Liver (tissue), 3 donors: ENCODE measurements around the gene FBXW4.

Source experiments
- EGR1 ChIP-seq, 2 donors: IDR thresholded peaks; 2 replicates each; pipeline ENCODE4 v1.6.1; 2016 to 2018; ENCODE audit warnings: antibody characterized with exemption in 2 of 2, low read depth in 2 of 2
- FOXA1 ChIP-seq: IDR thresholded peaks from 2 replicates; pipeline ENCODE4 v1.6.1; 2016; ENCODE audit warnings: antibody characterized with exemption
- GABPA ChIP-seq, 2 donors: IDR thresholded peaks in 1 of 2; conservative IDR thresholded peaks in 1 of 2; 2 replicates each; pipeline ENCODE4 v1.6.1; 2016; ENCODE audit warnings: antibody characterized with exemption in 2 of 2, mild to moderate bottlenecking in 1 of 2, moderate library complexity in 1 of 2
- HNF4A ChIP-seq, 2 donors: conservative IDR thresholded peaks; 2 replicates each; pipeline ENCODE4 v1.6.1; 2016; ENCODE audit warnings: antibody characterized with exemption in 2 of 2, mild to moderate bottlenecking in 2 of 2
- JUND ChIP-seq, 2 donors: IDR thresholded peaks; 2 replicates each; pipeline ENCODE4 v1.6.1; 2016; ENCODE audit warnings: antibody characterized with exemption in 2 of 2
- MAX ChIP-seq: IDR thresholded peaks from 2 replicates; pipeline ENCODE4 v1.6.1; 2016; ENCODE audit warnings: antibody characterized with exemption
- RAD21 ChIP-seq, 2 donors: IDR thresholded peaks; 2 replicates each; pipeline ENCODE4 v1.6.1; 2016; ENCODE audit warnings: antibody characterized with exemption in 2 of 2, mild to moderate bottlenecking in 2 of 2
- REST ChIP-seq: IDR thresholded peaks from 2 replicates; pipeline ENCODE4 v1.6.1; 2016; ENCODE audit warnings: antibody characterized with exemption, mild to moderate bottlenecking
- SP1 ChIP-seq: IDR thresholded peaks from 2 replicates; pipeline ENCODE4 v1.6.1; 2018; ENCODE audit warnings: antibody characterized with exemption, mild to moderate bottlenecking
- TAF1 ChIP-seq: conservative IDR thresholded peaks from 2 replicates; pipeline ENCODE4 v1.6.1; 2016; ENCODE audit warnings: antibody characterized with exemption, mild to moderate bottlenecking
- YY1 ChIP-seq: IDR thresholded peaks from 2 replicates; pipeline ENCODE4 v1.6.1; 2016; ENCODE audit warnings: antibody characterized with exemption, mild to moderate bottlenecking
- TF ChIP-seq, protein P1 (sequence below): fragments of 150-350 bp; IDR thresholded peaks from 2 replicates; pipeline ENCODE4 v1.5.1; 2017; ENCODE audit warnings: improper control_type of control experiment, low read depth, low read length; ENCODE audit not compliant: missing input control
- TF ChIP-seq, protein P2 (sequence below): IDR thresholded peaks from 2 replicates; pipeline ENCODE4 v1.6.1; 2016; ENCODE audit warnings: antibody characterized with exemption
- TF ChIP-seq, protein P3 (sequence below): IDR thresholded peaks from 2 replicates; pipeline ENCODE4 v1.6.1; 2016; ENCODE audit warnings: antibody characterized with exemption
- donor health status: healthy.
- donor health status: healthy.

GRCh38 chr10:101565936-101566332, 129.0 kb downstream of the FBXW4 start:
- TF ChIP-seq, protein P1, sequence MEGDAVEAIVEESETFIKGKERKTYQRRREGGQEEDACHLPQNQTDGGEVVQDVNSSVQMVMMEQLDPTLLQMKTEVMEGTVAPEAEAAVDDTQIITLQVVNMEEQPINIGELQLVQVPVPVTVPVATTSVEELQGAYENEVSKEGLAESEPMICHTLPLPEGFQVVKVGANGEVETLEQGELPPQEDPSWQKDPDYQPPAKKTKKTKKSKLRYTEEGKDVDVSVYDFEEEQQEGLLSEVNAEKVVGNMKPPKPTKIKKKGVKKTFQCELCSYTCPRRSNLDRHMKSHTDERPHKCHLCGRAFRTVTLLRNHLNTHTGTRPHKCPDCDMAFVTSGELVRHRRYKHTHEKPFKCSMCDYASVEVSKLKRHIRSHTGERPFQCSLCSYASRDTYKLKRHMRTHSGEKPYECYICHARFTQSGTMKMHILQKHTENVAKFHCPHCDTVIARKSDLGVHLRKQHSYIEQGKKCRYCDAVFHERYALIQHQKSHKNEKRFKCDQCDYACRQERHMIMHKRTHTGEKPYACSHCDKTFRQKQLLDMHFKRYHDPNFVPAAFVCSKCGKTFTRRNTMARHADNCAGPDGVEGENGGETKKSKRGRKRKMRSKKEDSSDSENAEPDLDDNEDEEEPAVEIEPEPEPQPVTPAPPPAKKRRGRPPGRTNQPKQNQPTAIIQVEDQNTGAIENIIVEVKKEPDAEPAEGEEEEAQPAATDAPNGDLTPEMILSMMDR, result no peak
- TF ChIP-seq MAX, result no peak
- TF ChIP-seq RAD21 (IDR thresholded peaks at IDR 0.05), result no peak
- TF ChIP-seq TAF1, result no peak
- no peak for TF ChIP-seq JUND (IDR thresholded peaks at IDR 0.05)
- TF ChIP-seq, protein P2, sequence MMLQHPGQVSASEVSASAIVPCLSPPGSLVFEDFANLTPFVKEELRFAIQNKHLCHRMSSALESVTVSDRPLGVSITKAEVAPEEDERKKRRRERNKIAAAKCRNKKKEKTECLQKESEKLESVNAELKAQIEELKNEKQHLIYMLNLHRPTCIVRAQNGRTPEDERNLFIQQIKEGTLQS, result no peak
- no peak for TF ChIP-seq REST
- TF ChIP-seq YY1, result no peak
- no peak for TF ChIP-seq FOXA1
- no peak for TF ChIP-seq SP1
- no peak for TF ChIP-seq GABPA (IDR thresholded peaks at IDR 0.05 in 1 of 2, conservative IDR thresholded peaks at IDR 0.05 in 1 of 2)
- TF ChIP-seq, protein P3, sequence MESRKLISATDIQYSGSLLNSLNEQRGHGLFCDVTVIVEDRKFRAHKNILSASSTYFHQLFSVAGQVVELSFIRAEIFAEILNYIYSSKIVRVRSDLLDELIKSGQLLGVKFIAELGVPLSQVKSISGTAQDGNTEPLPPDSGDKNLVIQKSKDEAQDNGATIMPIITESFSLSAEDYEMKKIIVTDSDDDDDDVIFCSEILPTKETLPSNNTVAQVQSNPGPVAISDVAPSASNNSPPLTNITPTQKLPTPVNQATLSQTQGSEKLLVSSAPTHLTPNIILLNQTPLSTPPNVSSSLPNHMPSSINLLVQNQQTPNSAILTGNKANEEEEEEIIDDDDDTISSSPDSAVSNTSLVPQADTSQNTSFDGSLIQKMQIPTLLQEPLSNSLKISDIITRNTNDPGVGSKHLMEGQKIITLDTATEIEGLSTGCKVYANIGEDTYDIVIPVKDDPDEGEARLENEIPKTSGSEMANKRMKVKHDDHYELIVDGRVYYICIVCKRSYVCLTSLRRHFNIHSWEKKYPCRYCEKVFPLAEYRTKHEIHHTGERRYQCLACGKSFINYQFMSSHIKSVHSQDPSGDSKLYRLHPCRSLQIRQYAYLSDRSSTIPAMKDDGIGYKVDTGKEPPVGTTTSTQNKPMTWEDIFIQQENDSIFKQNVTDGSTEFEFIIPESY, result no peak
- no peak for TF ChIP-seq HNF4A (conservative IDR thresholded peaks at IDR 0.05)
- no peak for TF ChIP-seq EGR1 (IDR thresholded peaks at IDR 0.05; ENCODE audit: low read depth in 2 of 2)
